Fibroblast of skin of abdomen (primary cell): Measurements from ENCODE around the gene CDH22.

Experiments
- DNase-seq: peaks from one replicate; pipeline ENCODE4 v3.0.0-alpha.2; 2013

CDH22 gene

DNA sequence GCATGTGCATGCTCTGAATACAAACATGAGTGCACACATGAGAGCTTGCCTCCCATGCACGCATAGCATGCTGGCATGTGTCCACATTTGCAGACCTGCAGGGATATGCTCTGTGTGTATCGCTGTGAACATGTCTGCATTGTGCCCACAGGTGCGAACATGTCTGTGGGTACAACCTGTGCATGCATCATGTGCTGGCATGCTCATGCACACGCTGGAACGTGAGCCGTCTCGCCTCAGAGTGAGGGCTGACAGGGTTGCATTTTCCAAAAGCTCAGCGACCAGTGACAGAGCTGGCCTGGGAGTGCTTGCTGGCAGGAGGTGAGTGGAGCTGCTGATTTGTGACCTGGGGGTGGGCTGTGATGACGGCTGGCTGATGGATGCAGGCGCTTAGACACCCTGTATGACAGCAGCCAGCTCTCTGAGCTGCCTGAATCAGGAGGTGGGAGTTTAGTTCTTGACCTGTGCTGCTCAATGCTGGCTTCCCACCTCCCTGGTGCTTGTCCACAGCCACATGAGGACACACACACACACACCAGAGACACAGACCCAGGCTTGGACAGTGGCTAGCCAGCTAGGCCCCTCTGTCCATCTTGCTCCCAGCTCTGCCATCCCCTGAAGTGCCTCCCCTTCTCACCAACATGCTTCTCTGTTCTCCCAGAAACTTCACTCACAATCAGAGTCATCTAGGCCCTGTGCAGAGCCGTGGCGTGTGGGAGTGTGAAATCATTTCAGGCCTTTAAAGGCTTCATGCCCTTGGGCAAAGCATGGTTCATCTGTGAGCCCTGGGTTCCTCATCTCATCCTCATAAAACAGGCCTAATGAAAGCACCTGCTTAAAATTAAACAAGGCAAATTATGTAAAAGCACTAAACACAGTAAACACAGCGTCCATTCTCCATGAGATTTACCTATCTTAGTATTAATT lies 138.8 kb downstream of the CDH22 start:
- DNase-seq, result no peak

DNA sequence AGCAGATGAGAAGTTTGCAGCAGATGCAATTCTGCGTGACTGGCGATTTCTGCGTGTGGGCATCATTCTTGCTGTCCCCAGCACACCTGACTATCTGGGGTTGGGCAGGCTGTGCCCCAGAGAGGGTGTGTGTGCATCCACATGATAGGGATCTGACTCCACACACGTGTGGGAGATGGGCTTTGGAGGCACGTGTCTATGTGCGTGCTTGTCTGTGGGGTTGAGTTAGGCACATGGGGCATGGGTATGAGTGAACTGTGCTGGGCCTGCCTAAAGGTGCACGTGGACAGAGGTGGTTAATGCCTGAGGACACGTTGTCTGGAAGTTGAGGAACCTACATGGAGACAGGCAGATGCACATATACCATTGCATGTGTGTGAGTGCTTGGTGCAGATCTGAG lies 139.9 kb downstream of the CDH22 start:
- no peak for DNase-seq

DNA sequence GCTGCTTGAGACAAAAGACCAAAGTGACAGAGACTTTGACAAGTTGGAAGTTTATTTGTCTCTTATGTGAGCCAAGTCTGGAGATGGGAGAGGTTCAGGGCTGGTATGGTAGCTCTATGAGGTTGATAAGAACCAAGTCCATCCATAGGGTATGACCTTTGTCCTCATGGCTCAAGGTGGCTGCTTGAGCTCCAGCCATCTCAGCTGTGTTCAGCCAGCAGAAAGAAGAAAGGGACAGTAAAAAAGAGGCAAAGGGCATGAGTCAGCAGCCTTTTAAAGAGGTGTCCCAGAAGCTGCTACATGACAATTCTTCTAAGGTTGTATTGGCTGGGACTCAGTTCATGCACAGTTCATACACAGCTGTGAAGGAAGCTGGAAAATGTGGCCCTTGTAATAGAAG lies 141.2 kb downstream of the CDH22 start:
- no peak for DNase-seq

DNA sequence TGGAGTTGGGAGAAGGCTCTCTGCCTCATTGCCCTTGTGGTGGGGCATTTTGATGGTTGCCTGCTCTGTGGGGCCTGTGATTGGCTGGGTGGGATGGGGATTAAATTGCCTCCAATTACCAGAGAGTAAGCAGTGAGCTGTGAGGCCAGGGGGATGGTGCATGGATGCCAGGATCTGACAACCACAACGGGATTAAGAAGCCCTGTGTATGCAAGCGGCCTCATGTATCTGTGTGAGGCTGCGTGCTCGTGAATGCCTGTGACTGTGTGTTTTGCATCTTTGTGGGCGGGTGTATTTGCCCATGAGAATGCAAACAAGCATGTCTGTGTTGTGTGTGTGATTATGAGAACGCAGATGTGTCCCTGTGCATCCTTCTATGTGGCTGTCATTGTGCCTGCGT lies 144.0 kb downstream of the CDH22 start:
- DNase-seq, result no peak

DNA sequence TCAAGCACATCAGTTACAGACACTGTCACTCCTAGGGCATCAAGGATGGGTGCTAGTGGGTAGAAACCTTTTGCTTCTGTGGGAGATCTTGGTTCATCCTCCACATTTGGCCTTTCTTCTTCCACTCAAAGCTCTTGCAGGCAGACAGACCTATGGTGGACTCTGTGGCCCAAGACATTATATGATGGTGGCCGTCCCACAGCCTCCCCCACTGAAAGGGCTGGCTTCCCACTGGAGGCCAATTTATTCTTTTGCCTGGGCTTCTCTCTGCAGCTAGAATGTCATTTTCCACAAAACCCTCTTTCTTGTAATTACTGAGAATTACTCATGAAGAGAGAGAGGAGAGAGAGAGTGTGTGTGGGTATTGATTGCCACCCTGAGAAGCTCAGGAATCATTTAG lies 146.4 kb downstream of the CDH22 start:
- no peak for DNase-seq

DNA sequence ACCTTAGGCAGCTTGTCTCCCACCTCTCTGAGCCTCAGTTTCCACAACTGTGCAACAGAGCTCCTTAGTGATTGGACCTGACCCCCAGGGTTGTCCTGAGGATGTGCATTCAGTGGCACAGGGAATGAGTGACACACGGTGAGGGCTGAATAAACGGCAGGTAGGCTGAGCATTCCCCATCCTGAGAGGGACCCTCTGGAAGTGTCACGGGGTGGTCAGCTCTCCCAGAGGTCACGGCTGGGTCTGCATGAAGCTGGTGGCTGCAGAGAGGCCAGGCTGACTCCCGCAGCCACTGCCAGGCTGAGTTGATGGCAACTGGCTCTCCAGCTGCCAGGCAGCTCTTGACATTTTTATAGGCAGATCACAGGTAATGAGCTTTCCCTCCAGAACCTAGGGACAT lies 147.6 kb downstream of the CDH22 start:
- no peak for DNase-seq

DNA sequence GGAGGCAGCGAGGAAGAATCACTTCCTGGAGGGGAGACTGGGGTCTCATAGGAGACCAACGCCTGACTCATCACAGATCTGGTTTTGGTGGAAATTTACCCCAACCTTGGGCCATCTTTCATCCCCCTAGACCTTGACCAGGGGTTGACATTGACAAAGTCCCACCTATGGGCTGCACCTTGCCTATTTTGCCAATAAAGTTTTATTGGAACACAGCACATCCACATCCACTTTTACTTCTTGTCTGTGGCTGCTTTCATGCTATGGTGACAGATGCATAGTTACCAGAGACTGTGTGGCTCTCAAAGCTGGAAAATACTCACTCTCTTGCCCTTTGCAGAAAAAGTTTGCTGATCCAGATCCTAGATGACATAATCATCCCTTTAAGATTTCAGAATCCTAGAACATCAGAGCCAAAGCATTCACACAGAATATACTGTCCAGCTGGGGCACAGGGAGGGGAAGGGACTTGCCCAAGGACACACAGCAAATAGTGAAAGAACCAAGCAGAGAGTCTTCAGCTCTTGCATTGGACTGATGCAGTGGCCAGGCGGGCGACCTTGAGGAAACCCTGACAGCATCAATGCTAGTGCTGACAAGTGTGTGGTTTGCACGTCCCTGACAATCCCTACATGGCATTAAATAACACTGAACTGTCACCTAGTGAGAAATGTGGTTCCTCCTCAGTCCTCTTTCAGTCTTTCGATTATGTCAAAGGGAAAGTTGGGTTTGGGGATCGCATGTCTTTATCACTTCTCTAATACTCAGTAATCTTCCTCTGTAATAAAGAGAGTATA lies 149.0 kb downstream of the CDH22 start:
- no peak for DNase-seq

DNA sequence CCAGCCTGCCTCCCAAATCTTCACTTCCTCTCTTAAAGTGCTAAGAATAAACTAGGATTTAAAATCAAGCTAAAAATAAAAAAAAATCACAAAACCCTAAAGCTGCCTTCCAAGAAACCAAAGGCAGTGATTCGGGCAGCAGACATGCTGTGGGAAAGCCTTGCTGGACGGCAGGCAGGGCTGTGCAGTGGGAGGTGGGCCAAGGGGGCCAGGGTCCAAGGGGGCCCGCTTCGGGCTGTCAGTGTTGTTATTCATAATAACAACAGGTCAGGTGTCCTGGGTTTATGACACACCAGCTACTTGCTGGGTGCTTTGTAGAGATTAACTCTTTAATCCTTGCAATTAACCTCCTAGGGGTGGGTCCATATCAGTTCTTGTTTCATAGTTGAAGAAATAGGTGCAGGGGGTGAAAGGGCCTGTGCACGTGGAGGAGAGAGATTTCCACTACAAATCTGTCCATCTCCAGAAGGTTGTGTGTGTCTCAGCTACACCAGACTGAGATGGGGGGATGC lies 149.8 kb downstream of the CDH22 start:
- no peak for DNase-seq

DNA sequence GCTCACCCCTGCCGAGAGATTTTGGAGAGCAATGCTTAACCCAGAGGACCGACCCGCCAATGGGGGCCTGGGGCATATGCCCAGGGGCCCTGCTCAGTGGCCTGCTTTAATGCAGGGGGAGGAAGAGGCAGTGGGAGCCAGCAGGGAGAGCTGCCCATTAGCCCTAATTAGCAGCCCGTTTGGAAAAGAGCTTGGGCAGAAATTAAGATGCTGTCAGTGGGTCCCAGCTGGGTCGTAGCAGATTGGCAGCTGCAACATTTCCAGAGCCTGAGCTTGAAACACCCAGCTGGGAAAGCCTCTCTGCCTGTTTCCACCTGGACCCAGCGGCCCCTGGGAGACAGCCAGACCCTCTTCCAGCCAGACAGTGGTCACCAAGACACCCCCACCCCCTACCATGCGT lies 150.7 kb downstream of the CDH22 start:
- no peak for DNase-seq

DNA sequence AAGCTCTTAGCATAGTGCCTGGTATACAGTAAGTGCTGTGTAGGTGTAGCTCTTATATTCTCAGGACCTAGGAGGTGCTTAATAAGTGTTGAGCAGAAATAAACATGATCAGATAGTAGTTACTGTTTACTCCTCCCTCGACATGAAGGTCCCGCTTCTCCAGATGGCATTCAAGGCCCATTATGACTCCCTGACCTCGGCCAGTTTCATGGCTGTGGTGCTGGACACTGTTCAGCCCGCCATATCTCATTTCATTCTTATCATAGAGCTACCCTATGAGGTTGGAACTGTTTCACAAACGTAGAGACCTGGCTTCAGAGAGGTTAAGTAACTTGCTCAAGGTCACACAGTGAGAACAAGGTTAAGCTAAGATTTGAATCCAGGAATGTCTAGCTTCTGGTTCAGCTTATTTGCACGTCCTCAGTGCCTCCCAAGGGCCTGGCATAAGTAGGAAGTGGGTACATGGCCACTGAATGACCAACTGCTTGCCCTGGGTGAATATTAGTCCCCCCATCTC lies 151.2 kb downstream of the CDH22 start:
- no peak for DNase-seq

DNA sequence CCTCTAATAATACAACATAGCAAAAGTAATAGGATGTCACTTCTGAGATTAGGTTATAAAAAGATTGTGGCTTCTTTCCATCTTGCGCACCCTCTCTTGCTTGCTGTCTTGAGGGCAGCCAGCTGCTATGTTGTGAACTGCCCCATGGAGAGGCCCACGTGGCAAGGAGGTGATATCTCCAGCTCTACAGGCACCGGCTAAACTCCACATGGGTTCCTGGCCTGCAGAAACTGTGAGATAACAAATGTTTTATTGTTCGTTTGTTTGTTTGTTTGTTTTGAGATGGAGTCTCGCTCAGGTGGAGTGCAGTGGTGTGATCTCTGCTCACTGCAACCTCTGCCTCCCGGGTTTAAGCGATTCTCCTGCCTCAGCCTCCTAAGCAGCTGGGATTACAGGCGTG lies 152.2 kb downstream of the CDH22 start:
- DNase-seq, result no peak

DNA sequence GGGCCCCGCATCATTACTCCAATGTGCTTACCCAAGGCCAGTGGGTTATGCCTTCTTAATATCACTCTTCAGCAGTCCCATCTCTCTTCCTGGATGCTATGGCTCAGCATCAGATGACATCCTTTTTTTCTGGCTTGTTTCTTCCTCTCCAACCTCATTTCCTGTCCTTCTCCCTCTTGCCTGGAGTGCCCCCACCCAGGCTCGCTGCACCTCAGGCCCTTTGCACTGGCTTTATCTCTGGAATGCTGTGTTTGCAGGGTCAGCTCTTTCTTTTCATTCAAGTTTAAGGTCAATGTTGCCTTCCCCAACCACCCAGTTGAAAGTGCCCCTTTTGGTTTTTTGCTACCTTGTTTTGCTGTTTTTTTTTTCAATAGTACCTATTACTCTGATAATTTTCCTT lies 153.5 kb downstream of the CDH22 start:
- DNase-seq, result no peak

DNA sequence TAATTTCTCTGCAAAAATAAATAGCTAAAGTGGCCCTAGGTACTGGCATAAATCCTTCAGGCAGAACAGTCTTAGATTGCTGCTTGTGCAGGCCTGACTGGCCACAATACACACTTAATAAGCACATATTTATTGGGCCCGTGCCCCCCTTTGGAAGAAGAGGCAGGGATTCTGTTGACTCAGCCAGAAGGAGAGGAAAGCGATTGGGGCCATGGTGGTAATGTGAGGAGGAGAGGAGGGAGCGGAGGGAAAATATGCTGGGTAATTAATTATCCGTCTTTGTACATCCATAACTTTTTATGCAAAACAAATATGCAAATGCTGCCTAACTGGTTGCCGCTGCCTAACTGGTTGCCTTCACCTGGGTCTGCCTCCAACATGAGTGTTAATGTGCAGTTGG lies 154.0 kb downstream of the CDH22 start:
- DNase-seq, result no peak

DNA sequence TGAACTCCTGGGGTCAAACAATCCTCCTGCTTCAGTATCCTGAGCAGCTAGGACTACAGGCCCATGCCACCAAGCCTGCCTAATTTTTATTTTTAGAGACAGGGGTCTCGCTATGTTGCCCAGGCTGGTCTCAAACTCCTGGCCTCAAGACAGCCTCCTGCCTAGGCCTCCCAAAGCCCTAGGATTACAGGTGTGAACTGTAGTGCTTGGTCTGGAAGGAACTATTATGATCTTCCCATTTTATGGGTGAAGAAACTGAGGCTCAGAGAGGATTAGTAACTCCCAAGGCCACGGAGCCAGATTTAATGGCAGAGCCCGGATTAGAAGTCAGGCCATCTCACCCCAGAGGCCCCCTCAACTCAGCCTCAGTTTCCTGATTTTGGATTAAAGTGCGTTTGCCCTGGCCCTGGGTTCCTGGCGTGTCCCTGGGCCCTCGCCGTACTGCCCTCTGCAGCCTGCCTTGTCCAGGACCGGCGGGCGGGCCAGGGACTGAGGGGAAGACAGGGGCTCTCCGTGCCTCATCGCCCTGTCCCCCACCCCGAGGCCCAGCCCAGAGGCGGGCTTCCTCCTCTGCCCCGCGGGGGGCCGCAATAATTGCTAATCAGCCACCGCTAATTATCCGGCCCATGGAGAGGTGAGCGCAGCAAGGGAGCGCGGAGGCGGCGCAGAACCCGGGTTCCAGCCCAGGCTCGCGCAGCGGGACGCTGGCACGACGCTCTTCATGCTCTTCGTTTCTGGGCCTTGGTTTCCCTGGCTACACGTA lies 155.3 kb downstream of the CDH22 start:
- no peak for DNase-seq

DNA sequence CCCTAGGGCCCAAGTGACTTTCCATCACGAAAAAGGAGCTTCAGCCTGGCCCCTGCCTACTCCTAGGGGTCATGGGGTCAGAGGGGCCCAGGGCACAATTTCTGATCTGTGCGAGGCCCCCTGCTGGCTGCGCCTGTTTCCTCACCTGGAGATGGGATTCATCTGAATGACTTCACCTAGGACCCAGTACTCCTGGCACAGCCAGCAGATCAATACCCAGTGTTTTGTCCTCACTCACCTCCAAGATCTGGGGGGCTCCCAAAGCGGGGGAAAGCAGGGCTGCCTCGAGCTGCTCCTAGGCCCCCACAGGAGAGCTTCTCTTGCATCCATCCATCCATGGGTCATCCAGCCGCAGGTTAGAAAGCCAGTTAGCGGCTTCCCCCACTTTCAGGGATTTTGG lies 156.4 kb downstream of the CDH22 start:
- DNase-seq, result no peak

DNA sequence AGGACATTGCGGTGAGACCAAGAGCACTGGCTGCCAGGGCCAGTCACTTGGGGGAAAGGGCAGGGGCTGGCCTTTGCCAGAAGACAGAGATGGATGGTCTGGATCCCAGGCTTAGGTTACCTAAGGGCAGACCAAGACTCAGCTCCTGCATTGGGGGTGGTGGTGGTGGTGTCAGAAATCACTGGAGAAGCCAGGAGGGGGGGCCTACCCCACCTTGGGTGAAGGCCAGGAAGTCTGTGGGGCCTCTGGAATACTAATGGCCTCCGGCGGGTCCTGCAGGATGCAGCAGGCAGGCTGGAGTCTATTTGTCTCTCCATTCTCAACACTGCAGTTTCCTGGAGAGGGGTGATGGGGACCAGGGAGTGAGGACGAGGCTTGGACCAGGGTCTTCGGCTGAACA lies 157.4 kb downstream of the CDH22 start:
- no peak for DNase-seq

DNA sequence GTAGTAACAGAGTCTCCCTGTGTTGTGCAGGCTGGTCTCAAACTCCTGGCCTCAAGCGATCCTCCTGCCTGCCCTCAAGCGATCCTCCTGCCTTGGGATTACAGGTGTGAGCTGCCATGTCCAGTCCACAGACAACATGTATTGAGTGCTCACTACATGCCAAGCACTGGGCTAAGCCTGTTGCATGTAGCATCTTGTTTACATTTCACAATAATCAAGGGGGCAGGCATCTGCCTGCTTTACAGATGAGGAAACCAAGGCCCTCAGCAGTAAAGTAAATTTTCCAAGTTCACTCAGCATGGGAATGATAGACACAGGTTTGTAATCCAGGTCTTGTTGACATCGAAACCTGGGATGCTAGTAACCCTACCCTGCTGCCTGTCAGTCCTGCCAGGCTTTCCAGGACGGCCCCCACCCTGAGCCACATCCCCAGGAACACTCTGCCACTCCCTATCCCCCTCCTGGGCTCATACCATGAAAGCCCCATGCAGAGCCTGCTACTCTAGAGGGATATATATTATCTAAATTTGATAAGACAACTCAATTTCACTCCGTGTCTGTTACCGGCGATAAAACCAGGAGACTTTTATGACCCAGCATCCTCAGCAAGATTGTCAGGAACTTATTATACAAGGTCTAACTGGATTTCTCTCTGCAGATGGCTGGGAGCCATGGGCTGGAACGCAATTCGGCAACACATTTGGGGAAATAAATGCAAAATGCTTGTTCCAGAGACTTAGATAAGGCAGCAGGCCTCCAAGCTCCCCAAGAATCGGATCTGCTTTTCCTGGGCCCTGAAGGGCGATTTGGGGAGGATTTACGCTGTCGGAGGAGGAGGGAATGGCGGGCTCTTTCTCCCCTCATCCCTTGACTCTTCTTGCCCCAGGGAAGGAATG lies 159.7 kb downstream of the CDH22 start:
- no peak for DNase-seq

DNA sequence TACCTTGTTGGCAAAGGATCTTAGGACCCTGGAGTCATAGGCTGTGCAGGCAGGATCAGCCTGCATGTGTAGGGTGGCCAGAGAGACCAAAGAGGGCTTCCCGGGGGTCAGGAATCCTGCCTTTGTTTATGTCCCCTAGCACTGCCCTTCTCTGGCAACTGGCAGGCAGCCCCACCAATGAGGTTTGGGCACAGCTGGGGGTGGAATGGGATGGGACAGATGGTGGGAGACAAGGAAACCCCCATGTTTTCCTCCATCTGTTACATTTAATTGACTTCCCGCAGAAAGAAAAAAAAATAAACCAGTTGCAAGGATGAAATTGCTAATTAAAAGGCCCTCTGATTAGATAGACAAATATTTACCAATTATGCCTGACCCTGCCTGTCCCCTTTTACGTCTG lies 162.6 kb downstream of the CDH22 start:
- no peak for DNase-seq

DNA sequence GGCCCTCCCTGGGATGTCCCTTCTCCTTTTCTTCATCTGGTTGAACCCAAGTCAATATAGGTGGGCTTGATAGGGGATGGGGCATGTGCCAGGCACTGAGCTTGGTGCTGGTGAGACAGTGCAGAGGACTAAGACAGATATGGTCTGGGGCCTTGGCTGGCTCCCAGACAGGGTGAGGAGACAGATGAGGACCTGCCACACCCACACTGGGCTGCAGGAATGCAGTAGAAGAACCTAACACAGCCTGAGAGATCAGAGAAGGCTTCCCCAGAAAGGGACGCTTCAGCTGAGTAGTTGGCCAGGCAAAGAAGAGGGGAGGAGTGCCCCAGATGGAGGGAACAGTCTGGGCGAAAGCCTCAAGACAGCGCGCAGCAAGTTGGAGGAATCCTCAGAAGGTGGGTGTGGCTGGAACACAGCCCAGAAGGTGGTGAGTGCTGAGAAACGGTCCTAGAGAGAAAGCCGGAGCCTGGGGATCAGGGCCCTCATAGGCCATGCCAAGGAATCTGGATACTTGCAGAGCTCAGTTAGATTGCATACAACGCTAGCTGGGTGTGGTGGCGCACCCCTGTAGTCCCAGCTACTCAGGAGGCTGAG lies 163.8 kb downstream of the CDH22 start:
- no peak for DNase-seq

DNA sequence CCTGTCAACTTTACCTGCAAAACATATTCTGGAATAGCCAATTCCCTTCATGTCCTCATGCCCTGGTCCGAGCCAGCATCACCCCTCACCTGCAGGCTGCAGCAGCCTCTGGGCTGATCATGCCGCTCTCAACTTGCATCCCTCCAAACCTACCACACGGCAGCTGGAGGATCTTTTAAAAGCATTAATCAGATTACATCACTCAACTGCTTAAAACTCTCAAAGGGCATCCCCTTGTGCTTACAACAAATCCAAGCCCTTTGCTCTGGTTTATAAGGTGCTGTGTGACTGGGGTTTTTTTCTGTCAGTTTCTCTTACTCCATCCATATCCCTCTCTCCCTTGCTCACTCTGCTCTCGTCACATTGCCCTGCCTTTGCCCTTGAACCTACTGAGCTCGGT lies 166.2 kb downstream of the CDH22 start:
- no peak for DNase-seq

DNA sequence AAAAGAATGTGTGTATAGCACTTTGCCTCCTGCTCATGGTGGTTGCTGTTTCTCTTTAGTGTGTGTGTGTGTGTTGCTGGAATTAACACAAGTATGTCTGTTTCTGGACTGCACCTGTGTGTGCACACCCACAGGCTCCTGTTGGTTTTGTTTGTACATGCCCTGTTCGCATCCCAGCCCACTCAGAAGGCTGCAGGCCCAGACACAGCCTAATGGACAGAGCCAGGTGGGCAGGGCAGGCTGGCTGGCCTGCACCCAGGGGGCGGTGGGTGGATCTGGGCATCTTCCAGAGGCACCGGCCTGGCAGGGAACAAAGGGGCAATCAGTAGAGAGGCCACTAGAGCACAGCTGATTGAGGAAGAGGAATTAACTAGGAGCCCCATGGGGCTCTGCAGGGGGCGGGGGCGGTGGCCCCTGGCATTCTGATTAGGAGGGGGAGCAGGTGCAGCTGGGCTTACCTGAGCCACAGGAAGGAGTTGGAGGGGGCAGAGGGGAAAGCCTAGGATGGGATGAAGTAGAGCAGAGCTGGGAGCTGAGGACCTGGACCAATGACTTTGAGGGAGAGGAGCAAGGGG lies 168.3 kb downstream of the CDH22 start:
- no peak for DNase-seq
